ENCODE measurements around the gene TMEM175. TPM values are rescaled to one million over a fixed set of nuclear protein-coding genes. Genes with fewer than 3 reads are reported as not detected.
A peak's percentile ranks its signal among the peaks of the same experiment; 100 is the strongest.

The TMEM175 gene
- total and polyA plus RNA-seq, 2 of the 13 experiments (the other 11 are each of a cell fraction or from before 2014, with no cell fraction given): 5.1 to 9.9 TPM

DNA sequence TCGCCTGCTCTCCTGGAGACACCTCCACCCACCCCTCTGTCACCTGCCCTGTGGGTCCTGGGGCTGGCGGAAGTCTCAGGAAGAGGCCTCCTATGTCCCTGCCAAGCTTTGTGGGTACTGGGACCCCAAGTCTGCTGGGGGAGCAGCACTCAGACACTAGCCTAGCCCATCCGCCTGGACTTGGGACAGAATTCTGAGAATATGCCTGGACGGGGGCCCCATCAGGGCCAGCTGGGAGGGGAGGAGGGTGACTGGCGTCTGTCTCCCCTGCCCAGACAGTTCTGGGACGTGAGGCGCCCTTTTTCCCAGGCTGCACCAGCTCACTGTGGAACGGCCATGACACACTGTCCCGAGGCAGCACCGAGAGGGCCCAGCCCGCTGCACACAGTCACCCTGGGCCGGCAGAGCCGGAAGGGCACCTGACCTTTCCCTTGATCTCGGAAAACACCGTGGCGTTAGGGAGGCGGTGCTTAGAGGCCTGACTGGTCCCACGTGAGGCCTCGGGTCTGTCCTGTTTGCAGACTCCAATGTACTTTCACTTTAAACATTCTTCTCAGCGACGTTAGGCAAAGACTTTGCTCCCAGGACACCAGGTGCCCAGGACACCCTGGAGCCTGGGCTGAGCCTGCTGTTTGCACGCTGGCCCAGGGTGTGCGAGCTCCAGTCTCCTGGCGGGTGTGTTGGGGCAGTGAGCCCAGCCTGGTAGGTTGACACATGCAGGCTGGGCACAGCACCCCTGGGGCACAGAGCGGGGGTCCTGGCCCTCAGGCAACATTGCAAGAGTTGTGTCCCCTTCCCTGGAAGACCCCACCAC is 60.2 kb downstream of the TMEM175 start (continued):
- TF ChIP-seq, protein P1, sequence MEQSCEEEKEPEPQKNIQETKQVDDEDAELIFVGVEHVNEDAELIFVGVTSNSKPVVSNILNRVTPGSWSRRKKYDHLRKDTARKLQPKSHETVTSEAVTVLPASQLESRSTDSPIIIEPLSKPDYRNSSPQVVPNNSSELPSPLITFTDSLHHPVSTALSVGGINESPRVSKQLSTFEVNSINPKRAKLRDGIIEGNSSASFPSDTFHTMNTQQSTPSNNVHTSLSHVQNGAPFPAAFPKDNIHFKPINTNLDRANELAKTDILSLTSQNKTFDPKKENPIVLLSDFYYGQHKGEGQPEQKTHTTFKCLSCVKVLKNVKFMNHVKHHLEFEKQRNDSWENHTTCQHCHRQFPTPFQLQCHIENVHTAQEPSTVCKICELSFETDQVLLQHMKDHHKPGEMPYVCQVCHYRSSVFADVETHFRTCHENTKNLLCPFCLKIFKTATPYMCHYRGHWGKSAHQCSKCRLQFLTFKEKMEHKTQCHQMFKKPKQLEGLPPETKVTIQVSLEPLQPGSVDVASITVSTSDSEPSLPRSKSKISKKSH (CRISPR knock-in tag; IDR thresholded peaks at IDR 0.05; ENCODE audit: borderline replicate concordance): no peak
- TF ChIP-seq AGO1 (IDR thresholded peaks at IDR 0.05; ENCODE audit: low read depth, low read length, poor library complexity, severe bottlenecking): peak; percentile 52
- no peak for TF ChIP-seq ZNF773 (CRISPR knock-in tag; IDR thresholded peaks at IDR 0.05; ENCODE audit: borderline replicate concordance)
- 0 out of 2 replicates have a peak, but pooled peaks have one; percentile 27 for TF ChIP-seq MAF1 (CRISPR knock-in tag; IDR thresholded peaks at IDR 0.05; ENCODE audit: borderline replicate concordance)
- TF ChIP-seq BRCA1 (CRISPR knock-in tag; IDR thresholded peaks at IDR 0.05): no peak
- no peak for TF ChIP-seq ZNF382 (CRISPR knock-in tag; IDR thresholded peaks at IDR 0.05; ENCODE audit: borderline replicate concordance)
- TF ChIP-seq ZBTB14 (CRISPR knock-in tag; IDR thresholded peaks at IDR 0.05): no peak
- TF ChIP-seq PAXIP1 (CRISPR knock-in tag; conservative IDR thresholded peaks at IDR 0.05): peak; percentile 92
- no peak for TF ChIP-seq MAFG (CRISPR knock-in tag; IDR thresholded peaks at IDR 0.05)
- TF ChIP-seq FOXO1 (CRISPR knock-in tag; IDR thresholded peaks at IDR 0.05): peak; percentile 81; the same call in 1 of the 2 replicates
- TF ChIP-seq, protein P2, sequence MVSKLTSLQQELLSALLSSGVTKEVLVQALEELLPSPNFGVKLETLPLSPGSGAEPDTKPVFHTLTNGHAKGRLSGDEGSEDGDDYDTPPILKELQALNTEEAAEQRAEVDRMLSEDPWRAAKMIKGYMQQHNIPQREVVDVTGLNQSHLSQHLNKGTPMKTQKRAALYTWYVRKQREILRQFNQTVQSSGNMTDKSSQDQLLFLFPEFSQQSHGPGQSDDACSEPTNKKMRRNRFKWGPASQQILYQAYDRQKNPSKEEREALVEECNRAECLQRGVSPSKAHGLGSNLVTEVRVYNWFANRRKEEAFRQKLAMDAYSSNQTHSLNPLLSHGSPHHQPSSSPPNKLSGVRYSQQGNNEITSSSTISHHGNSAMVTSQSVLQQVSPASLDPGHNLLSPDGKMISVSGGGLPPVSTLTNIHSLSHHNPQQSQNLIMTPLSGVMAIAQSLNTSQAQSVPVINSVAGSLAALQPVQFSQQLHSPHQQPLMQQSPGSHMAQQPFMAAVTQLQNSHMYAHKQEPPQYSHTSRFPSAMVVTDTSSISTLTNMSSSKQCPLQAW (CRISPR knock-in tag; IDR thresholded peaks at IDR 0.05): peak; percentile 85
- peak; percentile 81 for TF ChIP-seq THAP11 (CRISPR knock-in tag; IDR thresholded peaks at IDR 0.05)
- TF ChIP-seq MXD4 (CRISPR knock-in tag; IDR thresholded peaks at IDR 0.05): peak; percentile 88; the same call in 1 of the 2 replicates
- TF ChIP-seq, protein P3, sequence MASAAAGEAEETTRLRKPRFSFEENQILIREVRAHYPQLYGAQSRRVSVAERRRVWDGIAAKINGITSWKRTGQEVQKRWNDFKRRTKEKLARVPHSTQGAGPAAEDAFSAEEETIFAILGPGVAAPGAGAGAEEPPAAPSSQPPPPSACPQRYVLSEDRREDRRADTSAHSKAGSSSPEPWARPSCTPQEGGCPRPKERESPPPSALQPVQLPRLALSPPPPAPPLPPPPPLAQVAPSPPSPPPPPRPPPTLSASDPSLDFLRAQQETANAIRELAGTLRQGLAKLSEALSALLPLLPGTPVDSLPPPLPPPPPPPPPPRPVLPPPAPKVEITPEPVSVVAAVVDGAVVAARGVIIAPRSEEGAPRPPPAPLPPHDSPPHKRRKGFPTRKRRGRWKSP (CRISPR knock-in tag; IDR thresholded peaks at IDR 0.05): no peak; the same call in 1 of the 2 replicates
- peak; percentile 56; the same call in 1 of the 2 replicates for TF ChIP-seq ZXDC (CRISPR knock-in tag; IDR thresholded peaks at IDR 0.05)
- TF ChIP-seq TCF7 (IDR thresholded peaks at IDR 0.05; ENCODE audit: low read depth): peak; percentile 91

All from HepG2 (cell line).